ENCODE results near the gene ALOX5. TPM values are rescaled to one million over a fixed set of nuclear protein-coding genes. Genes with fewer than 3 reads are reported as not detected.
"Not testable (repeated sequence)": the region's sequence is repeated elsewhere in the genome, so short reads cannot be mapped to it uniquely, and the experiment has no call there.

The ALOX5 gene
- total RNA-seq, 1 experiment from 2014 or later, result 3.4 TPM

GRCh38 chr10:45411607-45411940 lies 37.6 kb downstream of the ALOX5 start:
- TF ChIP-seq ZSCAN18 (CRISPR knock-in tag; IDR thresholded peaks at IDR 0.05) (no peak), TP53 (CRISPR knock-in tag; IDR thresholded peaks at IDR 0.05) (no peak), ZNF423 (CRISPR knock-in tag; IDR thresholded peaks at IDR 0.05) (no peak), ZNF425 (CRISPR knock-in tag; conservative IDR thresholded peaks at IDR 0.05) (no peak), GRHL2 (CRISPR knock-in tag; IDR thresholded peaks at IDR 0.05; ENCODE audit: insufficient replicate concordance, severe bottlenecking) (no peak), IRF1 (CRISPR knock-in tag; IDR thresholded peaks at IDR 0.05) (no peak), ZNF671 (CRISPR knock-in tag; IDR thresholded peaks at IDR 0.05) (no peak), ESRRA (CRISPR knock-in tag; IDR thresholded peaks at IDR 0.05; ENCODE audit: borderline replicate concordance) (no peak)
- TF ChIP-seq, protein P1, sequence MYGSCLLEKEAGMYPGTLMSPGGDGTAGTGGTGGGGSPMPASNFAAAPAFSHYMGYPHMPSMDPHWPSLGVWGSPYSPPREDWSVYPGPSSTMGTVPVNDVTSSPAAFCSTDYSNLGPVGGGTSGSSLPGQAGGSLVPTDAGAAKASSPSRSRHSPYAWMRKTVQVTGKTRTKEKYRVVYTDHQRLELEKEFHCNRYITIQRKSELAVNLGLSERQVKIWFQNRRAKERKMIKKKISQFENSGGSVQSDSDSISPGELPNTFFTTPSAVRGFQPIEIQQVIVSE (CRISPR knock-in tag; IDR thresholded peaks at IDR 0.05; ENCODE audit: borderline replicate concordance), result no peak
- TF ChIP-seq, protein P2, sequence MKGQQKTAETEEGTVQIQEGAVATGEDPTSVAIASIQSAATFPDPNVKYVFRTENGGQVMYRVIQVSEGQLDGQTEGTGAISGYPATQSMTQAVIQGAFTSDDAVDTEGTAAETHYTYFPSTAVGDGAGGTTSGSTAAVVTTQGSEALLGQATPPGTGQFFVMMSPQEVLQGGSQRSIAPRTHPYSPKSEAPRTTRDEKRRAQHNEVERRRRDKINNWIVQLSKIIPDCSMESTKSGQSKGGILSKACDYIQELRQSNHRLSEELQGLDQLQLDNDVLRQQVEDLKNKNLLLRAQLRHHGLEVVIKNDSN (CRISPR knock-in tag; IDR thresholded peaks at IDR 0.05), result no peak
- TF ChIP-seq, protein P3, sequence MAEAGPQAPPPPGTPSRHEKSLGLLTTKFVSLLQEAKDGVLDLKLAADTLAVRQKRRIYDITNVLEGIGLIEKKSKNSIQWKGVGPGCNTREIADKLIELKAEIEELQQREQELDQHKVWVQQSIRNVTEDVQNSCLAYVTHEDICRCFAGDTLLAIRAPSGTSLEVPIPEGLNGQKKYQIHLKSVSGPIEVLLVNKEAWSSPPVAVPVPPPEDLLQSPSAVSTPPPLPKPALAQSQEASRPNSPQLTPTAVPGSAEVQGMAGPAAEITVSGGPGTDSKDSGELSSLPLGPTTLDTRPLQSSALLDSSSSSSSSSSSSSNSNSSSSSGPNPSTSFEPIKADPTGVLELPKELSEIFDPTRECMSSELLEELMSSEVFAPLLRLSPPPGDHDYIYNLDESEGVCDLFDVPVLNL (CRISPR knock-in tag; IDR thresholded peaks at IDR 0.05; ENCODE audit: borderline replicate concordance, low read depth), result no peak
- TF ChIP-seq, protein P4, sequence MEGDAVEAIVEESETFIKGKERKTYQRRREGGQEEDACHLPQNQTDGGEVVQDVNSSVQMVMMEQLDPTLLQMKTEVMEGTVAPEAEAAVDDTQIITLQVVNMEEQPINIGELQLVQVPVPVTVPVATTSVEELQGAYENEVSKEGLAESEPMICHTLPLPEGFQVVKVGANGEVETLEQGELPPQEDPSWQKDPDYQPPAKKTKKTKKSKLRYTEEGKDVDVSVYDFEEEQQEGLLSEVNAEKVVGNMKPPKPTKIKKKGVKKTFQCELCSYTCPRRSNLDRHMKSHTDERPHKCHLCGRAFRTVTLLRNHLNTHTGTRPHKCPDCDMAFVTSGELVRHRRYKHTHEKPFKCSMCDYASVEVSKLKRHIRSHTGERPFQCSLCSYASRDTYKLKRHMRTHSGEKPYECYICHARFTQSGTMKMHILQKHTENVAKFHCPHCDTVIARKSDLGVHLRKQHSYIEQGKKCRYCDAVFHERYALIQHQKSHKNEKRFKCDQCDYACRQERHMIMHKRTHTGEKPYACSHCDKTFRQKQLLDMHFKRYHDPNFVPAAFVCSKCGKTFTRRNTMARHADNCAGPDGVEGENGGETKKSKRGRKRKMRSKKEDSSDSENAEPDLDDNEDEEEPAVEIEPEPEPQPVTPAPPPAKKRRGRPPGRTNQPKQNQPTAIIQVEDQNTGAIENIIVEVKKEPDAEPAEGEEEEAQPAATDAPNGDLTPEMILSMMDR (IDR thresholded peaks at IDR 0.05), result no peak
- TF ChIP-seq, protein P5, sequence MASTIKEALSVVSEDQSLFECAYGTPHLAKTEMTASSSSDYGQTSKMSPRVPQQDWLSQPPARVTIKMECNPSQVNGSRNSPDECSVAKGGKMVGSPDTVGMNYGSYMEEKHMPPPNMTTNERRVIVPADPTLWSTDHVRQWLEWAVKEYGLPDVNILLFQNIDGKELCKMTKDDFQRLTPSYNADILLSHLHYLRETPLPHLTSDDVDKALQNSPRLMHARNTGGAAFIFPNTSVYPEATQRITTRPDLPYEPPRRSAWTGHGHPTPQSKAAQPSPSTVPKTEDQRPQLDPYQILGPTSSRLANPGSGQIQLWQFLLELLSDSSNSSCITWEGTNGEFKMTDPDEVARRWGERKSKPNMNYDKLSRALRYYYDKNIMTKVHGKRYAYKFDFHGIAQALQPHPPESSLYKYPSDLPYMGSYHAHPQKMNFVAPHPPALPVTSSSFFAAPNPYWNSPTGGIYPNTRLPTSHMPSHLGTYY (CRISPR knock-in tag; IDR thresholded peaks at IDR 0.05), result no peak
- Mint-ChIP-seq H3K4me1 (peaks cover 38% of the 10 kb centered on the region), H3K9me3 (peaks cover 6% of the 10 kb centered on the region), H3K36me3 (no peaks in the 10 kb centered on the region), H3K27me3 (ENCODE audit: low read depth) (peaks cover 5% of the 10 kb centered on the region; the same call in 1 of the 2 replicates), H3K4me3 (no peak overlapping the region), H3K27ac (no peak overlapping the region)
- DNase-seq (ENCODE audit: low spot score) (no peak), ATAC-seq (no peak)
- ChIA-PET POLR2A (no interaction called here), CTCF (no interaction called here)

- H3K36me3 Mint-ChIP-seq; H3K27ac Mint-ChIP-seq; H3K4me3 Mint-ChIP-seq; ATAC-seq; CTCF ChIA-PET; POLR2A ChIA-PET; H3K9me3 Mint-ChIP-seq; DNase-seq (ENCODE audit: low spot score): not testable (repeated sequence)
- peaks cover 10% of the 10 kb centered on the region for H3K27me3 Mint-ChIP-seq (ENCODE audit: low read depth)
- H3K4me1 Mint-ChIP-seq, result peaks cover 20% of the 10 kb centered on the region
Observed at GRCh38 chr10:45415062-45415461, 41.0 kb downstream of the ALOX5 start.

All from WTC11 (cell line).